GM19372 (cell line): Measurements from ENCODE around the gene HMG20A.

Experiments used
- ATAC-seq: cut with Tn5 transposase; IDR thresholded peaks from one replicate; pipeline ENCODE4 v1.9.1; 2021; ENCODE audit warnings: mild to moderate bottlenecking, low read depth, moderate library complexity; ENCODE audit not compliant: unreplicated experiment

The HMG20A gene

DNA sequence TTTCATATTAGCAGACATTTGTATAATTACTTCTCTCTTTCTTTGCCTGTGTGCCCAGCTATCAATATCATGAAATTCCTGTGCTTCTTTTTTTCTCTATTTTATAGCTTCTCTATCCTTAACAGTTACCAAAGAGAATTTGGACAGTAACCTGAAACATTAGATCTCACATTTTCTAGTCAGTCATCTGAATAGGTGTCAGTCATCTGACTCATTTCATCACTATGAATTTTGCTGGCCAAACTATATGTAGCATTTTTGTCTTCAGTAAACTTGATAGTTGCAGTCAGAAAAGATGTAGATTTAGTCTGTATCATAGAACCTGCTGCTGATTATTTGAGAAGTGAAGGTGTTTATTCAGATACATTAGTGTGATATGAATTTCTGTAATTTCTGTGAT lies 52.6 kb downstream of the HMG20A start:
- ATAC-seq: no peak

DNA sequence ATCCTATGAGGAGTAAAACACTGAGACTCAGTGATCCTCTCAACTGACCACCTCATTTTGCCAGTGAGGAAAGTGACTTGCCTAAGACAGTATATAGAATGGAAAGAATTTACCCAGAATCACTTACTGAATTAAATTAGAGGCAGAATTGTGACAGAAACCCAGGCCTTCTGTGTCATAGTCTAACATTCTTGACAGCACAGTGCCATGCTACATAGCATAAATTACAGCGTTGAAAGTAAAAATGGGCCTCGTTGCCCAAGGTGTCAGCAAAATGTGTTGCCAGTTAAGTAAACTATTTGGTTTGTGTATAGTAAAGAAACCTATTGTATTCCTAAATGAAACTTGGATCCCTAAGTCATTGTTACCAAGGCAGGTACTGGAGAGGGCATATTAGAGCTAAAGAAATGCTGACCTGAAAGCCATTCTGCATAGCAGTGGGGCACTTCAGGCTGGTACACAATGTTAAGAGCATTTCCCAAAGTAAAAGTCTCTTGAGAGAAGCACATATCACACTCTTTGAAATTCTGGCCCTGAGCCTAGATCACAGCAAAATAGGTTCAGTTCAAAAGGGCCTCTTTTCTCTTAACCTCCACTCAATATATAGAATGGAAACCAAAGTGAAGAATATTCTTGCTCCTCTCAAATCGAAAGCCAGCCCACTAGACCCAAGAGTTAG lies 53.8 kb downstream of the HMG20A start:
- no peak for ATAC-seq

DNA sequence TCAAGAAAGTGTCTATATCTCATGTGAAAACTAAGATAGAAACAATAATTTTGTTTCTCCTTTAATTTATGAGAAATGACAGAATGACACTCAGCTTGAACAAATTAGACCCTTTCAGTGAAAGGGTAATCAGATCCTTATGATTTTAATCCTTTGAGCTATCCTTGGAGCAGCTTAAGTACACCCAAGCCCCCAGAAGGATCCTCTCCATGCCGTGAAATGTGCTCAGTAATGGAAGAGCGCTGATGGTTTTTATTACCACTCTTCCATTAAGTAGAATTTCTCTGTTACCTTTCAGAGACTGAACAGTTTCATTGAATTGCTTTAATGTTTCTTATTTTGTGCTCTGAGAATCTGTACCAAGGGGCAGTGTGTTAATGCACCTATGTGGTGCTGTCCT lies 54.3 kb downstream of the HMG20A start:
- ATAC-seq: no peak

DNA sequence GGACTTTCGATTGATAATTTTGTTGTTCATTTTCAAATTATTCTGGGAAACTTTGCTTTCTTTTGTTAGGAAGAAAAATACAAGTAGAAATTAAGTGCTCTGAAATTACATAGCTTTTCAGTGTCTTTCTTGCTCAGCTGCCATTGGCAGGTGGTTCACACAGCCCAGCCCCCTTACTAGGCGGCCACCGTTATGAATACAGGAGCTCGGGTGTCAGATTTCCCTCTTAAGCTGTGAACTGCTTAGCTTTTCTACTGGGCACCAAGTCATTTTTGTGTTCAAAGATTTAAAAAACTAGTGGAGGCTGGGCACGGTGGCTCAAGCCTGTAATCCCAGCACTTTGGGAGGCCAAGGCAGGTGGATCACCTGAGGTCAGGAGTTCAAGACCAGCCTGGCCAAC lies 55.2 kb downstream of the HMG20A start:
- no peak for ATAC-seq

DNA sequence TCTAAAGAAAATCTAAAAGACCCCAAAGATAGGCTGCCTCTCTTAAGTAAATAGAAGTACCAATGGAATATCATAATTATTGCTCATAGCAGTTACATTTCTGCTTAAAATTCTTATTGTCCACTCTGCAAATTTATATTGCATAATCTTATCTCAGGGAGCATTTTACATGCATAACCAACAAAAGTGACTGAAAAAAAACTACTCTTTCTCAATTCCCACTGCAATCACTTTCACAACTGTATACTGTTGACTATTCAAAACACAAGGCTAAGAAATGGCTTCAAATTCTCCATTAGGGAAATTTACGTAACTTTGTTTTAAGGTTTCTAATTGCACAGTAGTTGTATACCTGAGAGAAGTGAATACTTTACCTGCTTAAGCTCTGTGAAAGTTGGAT lies 56.3 kb downstream of the HMG20A start:
- no peak for ATAC-seq

DNA sequence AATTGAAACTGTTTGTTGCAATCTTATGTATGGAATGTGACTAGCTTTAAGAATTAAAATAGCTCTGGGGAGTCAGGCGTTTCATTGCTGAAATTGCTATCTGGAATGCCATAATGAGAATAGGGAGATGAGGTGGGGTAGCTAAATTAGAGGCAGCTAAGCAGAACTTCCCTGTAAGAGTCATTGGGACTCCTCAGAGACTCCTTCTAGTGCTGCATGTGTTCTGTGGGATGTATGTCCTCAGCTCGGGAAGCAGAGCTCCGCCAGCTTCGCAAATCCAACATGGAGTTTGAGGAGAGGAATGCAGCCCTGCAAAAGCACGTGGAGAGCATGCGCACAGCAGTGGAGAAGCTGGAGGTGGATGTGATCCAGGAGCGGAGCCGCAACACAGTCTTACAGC lies 57.4 kb downstream of the HMG20A start:
- ATAC-seq: no peak

DNA sequence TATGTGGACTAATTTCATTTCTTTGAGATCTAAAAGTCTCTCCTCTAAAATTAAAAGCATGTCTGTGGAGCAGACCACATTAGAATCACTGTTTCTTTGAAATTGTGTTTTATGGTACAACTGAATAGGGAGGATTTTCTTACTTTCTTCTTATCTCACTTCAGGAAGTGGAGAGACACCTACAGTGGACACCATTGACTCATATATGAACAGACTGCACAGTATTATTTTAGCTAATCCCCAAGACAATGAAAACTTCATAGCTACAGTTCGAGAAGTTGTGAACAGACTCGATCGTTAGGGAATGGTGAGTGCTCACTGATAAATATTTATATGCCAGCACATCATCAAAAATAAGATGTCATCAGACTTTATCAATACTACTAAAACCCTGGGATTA lies 58.3 kb downstream of the HMG20A start:
- no peak for ATAC-seq

DNA sequence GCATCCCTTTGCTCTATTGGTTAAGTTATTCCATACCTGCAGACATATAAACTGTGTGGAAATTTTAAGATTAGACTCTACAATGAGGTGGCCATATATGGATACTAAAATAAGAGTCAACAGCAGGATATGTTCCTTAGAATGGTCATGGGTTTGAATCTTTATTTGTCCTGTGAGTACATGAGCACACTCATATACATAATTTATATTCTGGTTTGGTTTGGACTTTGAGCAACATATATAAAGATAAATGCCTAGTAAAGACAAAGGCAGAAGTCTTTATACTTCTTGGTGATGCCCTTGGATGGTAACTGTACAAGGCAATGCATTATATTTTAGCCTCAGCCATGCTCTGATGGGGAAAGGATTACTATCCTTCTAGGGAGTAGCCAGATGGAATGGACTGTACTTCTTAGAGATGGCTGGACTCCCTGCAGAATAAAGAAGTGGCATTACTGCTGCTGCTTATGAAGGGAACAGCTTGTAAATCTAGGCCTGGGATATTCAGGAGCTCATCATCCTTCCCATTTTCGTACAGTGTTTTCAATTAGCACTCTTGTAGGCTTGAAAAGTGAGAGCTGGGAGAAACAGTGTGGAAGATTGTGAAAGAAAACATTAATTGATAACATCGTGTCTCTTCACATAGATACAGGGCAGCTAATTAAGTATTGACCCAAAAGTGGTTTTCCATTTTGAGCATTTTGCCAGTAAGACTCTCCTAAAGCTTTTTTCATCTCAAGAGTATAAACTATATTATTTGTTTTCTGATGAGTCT lies 60.4 kb downstream of the HMG20A start:
- no peak for ATAC-seq

DNA sequence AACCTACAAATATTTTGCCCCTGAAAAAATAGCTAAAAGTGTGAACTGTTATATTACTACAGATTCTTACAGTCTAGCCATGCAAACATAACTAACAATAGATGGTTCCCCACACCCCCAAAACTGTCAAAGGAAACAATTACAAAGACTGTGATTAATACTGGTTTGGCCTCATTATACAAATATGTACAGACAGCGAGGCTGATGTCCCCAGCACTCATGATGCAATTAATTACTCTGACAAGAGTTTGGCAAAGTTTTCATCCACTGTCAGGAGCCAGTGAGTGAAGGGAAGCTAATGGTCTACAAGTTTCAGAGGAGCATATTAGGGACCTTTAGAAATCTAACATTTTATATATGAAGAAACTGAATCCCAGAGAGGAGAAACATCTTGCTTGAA lies 61.0 kb downstream of the HMG20A start:
- no peak for ATAC-seq

DNA sequence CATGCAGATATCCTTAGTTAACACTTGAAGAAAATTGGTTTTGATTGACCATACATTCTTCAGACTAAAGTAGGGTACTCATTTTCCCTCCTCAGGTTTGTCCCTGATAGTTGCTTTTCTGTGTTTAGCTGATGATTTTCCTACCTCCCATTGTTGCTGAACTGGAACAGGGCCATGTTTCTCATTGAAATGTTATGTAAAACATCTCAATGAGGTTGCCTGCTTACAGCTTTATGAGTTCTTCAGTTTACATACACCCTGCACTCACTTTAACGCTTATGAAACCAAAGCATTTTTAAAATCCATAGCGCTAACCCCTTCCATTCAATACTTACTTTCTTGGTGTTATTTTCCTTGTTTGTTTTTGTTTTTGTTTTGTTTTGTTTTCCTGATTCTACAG lies 61.9 kb downstream of the HMG20A start:
- ATAC-seq: no peak

DNA sequence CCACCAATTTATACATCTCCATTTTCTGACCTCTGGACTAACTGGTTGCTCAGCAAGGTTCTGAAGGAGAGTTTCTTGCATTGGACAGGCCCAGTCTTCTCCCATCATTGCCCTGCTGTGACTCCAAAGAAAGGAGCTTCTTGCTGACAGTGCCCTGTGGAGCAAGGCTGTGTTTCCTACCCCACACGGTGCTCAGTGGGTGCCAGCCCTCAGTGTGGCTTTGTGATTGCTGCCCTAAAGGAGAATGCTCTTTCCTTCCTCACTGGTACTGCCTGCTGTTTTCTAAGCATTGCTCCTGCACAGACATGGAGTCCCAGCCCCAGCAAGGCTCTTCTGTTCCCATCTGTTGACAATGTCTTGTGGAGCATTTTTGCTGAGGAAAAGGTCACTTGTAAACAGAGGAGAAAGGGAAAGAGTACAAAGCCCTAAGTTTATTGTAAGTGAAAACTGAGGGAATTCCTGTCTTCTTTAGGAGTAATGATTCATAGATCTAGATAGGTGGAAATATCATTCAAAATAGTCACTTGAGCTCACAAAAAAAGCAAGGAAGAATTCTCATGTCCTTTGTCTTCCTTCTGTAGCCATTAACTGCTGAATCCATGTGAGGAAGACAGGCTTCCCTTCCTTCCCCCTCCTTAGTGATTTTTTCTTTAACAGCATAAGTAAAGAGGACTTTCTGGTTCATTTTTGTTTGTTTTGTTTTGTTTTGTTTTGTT lies 62.9 kb downstream of the HMG20A start:
- ATAC-seq: no peak

DNA sequence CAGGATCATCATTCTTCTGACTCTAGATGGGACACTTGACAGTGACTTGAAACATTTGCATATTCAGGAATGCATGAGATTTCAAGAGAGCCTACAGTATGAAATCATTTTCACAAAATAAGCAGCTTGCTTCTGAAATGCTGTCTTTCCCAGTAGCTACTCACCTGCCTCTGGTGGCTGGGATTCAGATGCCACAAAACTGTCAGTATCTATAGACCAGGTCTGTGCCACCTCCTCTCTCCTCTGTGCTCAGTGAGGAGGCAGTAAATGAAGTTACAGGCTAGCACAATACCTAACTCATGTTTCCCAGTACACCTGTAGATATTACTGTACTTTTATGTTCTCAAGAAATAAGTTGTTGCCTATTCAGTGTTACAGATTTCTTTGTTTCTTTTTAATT lies 64.3 kb downstream of the HMG20A start:
- ATAC-seq: no peak

DNA sequence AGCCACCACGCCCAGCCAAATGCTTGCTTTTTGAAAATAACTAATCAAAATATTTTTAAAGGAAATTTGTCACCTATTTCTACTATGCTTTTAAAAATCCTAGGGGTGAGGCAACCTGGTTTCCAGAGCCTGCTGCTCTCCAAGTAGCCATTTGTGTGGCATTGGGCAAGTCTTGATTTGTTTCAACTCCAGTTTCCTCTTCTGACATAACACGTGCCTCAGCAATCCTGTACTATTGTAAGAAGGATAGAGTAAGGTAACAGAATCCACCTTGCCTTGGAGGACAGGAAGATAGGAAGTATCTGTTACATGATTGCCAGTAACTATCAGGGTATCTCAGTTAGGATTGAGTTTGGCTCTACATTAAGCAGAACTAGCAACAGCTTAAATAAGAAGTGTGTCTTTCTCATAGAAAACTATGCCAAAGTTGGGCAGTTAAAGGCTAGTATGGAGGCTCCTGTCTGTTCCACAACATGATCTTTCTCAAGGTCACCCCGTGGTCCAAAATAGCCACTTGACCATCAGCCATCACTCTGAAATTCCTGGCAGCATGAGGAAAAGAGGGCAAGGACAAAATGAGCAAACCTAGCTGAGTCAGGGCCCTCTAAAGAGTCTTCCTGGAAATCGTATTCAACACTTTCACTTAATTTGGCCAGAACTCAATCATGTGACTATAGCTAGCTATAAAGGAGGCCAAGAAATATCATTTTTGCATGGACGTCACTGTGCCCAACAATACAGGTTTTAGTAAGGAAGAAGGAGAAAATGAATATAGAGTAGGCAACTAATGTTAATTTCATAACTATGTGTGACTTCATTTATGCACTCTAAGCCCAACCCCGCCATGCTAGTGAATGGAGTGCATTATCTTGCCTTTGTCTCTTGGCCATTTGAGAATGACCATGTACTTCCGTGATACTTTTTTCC lies 66.1 kb downstream of the HMG20A start:
- no peak for ATAC-seq

DNA sequence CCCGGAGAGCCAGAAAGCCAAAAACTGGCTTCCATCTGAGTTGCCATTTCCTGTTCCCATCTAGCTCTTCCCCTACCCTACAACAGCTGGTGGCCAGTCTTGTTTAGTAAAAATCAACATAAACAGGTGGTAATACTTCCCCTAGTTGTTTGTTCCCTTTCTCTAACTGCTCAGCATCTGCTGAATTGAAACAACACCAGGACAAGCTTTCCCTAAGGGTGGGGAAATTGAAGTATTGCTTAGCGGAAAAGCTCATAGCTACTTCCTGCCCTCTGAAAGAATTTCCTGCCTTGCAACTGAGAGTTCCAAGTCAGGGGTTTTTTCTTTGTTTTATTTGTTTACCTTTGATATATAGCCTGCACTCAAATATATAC lies 66.8 kb downstream of the HMG20A start:
- no peak for ATAC-seq

DNA sequence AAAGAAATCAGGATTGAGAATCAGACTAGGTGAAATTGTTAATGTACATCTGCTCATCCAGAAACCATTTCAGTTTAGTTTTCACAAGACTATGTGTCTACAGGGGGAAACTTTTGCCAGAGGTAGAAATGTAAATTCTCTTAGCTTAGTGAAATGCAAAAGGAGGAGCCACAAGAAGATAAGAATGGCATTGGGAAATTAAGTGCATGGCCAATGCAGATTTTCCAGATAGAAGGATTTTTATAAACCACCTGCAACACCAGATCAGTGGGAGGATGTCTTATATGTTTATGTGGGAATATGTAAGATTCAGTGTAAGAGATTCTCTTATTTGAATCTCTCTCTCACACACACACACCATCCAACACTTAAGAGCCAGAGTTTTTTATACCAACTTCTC lies 67.2 kb downstream of the HMG20A start:
- no peak for ATAC-seq

DNA sequence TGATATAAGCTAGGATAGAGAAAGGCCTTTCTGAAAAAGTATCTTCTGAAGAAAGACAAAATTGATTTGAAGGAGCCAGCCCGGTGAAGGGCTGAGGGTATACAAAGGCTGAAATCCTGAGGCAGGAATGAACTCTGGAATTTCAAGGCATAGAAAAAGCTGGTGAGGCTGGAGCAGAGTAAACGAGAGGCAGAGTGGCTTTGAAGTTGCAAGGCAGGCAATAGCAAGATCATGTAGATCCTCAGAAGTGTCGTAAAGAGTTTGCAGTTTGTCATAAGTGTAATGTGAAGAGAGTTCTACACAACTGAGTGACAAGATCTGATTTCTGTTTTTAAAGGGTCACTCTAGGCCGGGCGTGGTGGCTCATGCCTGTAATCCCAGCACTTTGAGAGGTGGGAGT lies 69.0 kb downstream of the HMG20A start:
- no peak for ATAC-seq

DNA sequence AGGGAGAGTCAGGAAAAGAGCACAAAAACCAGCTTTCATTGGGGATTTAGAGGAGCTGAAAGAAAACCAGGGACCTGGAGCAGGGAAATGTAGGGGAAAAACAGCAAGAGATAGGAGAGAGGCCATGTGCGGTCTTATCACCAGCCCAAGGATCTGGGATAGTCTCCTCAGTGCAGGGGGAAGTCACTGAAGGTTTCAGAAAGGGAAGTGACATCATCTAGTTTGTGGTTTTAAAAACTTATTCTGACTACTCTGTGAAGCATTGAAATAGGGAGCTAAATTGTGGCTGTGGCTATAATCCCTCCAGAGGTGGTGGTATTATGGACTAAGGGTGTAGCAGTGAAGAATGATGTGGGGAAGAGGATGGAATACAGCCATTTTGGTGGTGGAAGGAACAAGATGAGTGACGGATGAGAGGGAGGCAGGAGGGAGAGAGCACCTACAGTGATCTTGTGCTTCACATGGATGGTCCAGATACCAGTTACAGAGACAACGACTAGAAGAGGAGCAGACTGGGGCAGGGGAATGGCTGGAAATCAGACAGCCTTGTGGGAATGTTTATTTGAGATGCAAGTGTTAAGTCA lies 72.7 kb downstream of the HMG20A start:
- no peak for ATAC-seq

DNA sequence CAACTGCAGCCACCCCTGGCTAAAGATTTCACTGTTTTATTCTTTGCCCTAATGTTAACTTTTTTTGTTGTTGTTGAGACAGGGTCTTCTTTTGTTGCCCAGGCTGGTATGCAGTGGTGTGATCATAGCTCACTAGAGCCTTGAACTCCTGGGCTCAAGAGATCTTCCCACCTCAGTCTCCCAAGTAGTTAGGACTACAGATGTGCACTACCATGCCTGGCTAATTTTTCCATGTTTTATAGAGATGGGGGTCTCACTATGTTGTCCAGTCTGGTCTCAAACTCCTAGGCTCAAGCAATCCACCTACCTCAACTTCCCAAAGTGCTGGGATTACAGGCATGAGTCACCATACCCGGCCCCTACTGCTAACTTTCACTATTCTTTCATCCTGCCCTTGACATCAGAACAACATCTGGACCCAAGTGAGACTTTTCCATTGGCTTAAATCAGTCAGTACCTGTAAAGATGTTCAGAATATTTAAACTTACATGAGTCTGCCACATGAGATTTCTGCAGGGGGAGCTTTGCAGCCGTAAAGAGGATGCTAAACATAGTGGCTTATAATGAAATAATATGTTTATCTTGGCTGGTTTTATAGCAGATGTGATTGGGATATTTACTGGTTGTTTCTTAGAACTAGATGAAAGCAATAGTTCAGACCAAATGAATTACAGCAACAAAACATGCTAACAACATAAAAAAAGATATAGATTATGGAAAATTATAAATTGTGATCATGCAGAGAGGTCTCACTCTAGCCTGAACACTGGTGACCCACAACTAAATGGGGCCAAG lies 73.6 kb downstream of the HMG20A start:
- no peak for ATAC-seq

DNA sequence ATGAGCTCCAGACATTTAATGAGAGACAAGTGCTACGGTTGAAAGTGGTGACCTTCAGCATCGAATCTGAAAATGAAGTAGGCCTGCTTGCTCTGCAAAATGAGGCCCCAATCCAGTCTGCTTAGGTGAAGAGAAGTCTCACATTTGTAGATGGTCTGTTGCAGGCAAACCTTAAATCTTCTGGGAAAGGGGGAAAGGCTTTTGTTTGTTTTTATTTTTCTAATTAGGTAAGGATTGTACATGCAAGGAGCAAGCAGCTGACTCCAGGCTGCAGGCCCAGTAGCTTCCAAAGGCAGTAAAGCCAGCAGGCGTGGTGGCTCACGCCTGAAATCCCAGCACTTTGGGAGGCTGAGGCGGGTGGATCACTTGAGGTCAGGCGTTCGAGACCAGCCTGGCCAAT lies 74.3 kb downstream of the HMG20A start:
- ATAC-seq: no peak
